ENCODE results near the gene CEP164.

Gene CEP164

DNA sequence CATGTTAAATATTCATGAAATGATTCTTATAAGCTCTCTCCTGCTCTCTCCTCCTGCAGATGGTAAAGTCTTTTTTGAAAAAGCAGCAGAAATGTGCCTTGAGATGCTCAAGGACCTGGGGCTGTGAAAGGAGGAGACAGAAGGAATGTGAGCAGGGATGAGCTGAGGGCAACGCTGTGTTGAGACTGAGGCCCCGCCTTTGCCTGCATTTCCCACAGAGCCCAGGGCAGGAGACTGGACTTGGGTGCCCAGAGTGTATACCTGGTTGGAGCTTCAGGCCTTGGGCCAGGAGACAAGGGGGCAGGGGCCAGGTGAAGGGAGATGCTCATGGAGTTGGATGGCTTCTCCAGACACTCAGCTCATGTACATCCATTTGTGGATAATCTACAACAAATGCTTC is 39.2 kb downstream of the CEP164 start:
- no peak for DNase-seq (ENCODE audit: low spot score)

DNA sequence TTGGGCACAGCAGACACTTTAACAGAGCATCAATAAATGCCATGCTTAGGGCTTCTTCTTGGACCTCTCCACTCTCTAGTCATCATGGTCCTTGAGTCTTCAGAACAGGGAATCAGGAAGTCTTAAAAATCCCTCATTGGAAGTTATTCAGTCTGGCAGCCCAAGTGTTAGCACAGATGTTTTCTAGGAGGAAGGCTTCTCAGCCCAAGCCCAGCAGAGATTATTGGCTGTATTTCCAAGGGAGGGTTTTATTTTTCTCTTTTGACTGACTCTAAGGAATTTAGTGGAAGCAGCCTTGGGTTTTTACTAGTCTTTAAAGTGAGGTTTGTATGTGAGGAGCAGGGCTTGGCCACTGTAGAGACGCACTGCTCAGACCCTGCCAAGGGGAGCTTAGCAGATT is 41.9 kb downstream of the CEP164 start:
- DNase-seq (ENCODE audit: low spot score) = no peak

- DNase-seq (ENCODE audit: low spot score) = no peak
Observed at GRCh38 chr11:117371453-117371852, 43.8 kb downstream of the CEP164 start.

- no peak for DNase-seq (ENCODE audit: low spot score)
Observed at GRCh38 chr11:117374316-117375055, 46.8 kb downstream of the CEP164 start.

DNA sequence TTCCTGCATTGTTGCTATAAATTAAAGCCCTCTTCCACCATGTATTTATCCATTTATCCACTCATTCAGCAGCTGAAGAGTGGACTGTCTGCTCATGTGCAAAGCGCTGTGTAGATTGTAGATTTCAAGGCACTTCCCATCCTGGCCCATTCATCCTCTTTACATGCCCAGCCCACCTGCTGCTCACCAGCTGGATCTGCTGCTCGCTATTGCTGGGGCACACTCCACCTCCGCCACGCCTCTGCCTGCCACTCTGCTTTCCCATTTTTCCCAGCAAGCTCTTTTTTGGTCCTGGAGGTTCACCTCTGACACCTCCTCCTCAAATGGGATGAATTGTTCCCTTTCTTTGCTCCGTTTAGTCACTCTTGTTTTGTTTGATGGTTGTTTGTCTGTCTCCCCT is 48.3 kb downstream of the CEP164 start:
- DNase-seq (ENCODE audit: low spot score) = no peak

- no peak for DNase-seq (ENCODE audit: low spot score)
Observed at GRCh38 chr11:117376517-117376916, 48.9 kb downstream of the CEP164 start.

GRCh38 chr11:117378976-117379865 is 51.6 kb downstream of the CEP164 start:
- no peak for DNase-seq (ENCODE audit: low spot score)

DNA sequence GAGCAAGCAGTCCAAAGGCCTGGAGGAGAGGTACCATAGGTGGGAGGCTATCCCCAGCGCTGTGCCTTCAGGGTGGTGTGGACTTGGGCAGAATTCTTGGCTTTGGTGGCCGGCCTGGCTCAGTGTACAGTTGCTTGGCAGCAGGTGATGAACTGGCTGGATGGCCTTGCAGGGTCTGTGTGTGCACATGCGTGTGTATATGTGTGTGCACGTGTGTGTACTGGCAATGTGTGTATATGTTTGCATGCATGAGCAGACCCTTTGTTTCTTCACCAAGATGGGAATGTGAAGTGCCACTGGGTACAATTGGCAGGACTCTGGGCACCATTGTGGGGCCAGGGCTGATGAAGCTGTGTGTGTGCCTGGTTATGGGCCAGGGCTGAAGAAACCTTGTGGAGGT is 53.0 kb downstream of the CEP164 start:
- no peak for DNase-seq (ENCODE audit: low spot score)

DNA sequence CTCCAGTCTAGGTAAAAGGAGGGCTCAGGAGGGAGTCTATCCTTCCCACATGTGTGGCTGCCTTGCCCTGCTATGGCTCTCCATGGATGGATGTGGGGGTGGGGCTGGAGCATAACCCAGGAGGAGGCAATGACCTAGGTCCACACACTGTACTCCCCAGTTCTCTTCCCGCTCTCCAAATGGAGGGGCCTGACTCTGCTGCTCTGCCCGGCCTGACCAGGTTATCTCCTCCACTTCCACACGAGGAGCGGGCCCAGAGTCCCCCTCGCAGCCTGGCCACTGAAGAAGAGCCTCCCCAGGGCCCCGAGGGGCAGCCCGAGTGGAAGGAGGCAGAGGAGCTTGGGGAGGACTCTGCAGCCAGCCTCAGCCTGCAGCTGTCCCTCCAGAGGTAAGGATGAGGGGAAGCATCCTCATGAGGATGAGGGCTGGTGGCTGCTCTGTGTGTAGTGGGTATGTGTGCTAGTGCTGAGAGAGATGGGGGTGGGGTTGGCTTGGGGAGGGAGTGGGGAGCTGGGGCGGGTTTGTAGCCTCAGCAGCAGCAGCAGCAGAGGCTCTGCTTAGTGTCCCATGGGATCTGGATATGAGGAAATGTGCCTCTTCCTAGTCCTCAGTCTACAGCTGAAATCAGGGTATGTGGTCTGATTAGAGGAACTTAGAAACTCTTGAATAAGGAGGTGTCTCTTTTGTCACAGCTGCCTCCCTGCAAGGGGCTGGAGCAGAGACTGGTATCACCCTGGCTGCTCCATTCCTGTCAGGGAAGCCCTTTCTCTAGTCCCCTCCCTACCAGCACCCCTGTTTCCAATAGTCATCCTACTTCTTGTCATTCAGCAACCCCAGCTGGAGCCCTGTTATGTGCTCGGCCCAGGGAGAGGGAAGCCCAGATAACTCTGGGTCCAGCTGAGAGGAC is 54.1 kb downstream of the CEP164 start:
- DNase-seq (ENCODE audit: low spot score) = no peak

- no peak for DNase-seq (ENCODE audit: low spot score)
Observed at GRCh38 chr11:117382746-117383145, 55.1 kb downstream of the CEP164 start.

GRCh38 chr11:117384045-117384444 is 56.4 kb downstream of the CEP164 start:
- DNase-seq (ENCODE audit: low spot score) = no peak

DNA sequence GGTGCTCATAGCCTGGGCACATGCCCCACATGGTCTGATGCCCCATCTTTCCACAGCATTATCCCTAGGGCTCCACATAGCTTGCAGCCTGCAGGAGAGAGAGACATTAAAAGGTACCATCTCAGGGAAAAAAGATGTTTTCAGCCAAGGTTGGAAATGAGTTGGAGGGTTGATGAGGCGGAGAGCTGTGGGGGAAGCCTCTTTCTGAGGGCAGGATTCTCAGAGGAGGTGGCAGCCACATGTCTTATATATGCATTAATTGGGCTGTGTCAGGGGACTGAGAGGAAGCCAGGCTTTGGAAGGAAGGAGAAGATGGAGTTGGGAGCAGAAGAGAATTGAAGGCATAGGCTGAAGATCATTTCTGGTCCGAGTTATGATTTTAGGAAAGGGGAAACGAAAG is 57.8 kb downstream of the CEP164 start:
- no peak for DNase-seq (ENCODE audit: low spot score)

- DNase-seq (ENCODE audit: low spot score) = no peak
Observed at GRCh38 chr11:117385906-117386305, 58.3 kb downstream of the CEP164 start.

DNA sequence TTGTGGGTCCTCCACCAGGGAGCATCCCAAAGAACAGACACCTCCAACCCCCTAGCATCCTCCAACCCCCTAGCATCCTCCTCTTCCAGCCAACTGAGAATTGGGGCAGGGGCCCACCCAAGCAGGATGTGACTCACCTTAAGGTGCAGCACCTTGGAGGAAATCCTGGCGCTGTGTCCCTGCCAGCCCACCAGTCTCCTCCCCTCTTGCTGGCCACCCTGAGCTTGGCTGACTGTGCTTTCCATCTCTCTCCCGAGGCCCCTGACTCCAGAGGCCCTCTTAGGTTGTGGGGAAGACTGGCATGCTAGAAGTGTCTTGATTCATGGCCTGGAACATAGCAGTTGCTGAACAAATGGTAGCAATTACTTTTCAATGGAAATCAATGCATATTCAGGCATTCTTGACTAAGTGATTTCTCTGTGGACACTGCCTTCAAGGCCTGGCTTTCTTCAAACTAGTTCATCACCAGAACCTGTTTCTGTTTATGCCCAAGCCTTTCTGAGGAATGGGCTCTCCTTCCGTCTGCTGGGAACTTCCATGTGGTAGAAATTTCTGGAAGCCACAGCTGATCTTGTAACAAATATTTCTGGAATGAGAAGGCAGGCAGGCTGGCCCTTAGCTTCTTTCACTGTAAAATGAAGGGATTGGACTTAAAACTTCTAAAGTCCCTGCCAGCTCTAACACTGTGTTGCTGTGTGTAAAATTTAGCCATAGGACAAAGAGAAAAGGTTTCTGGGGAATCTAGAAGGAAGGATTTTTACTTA is 60.5 kb downstream of the CEP164 start:
- DNase-seq (ENCODE audit: low spot score) = no peak

DNA sequence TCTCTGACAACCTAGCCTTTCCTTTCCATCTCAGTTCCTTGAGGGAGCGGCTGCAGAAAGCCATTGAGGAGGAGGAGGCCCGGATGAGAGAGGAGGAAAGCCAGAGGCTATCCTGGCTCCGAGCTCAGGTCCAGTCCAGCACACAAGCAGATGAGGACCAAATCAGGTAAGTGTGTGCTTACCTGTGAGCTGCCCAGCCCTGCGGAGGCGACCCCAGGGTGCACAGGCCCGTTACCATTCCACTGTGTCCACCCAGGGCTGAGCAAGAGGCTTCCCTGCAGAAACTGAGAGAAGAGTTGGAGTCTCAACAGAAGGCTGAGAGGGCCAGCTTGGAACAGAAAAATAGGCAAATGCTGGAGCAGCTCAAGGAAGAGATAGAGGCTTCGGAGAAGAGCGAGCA is 63.1 kb downstream of the CEP164 start:
- no peak for DNase-seq (ENCODE audit: low spot score)

DNA sequence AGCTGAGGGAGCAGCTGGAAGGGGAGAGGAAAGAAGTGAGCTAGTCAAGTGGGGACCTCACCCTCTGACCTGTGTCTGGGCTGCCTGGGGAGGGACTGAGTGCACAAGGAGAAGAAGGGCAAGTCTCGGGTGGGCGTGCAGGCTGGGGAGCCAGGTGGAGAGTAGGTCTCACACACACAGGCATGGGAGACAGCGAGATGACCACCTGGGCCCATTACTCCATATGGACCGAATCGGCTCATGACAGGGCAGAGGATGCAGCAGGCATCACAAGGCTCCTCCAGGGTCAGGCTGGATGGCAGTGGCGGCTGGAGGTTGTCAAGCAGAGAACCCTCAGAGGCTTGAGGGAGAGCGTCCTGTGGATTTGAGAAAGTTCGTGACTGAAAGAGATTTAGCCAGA is 63.5 kb downstream of the CEP164 start:
- no peak for DNase-seq (ENCODE audit: low spot score)

- DNase-seq (ENCODE audit: low spot score) = no peak
Observed at GRCh38 chr11:117392001-117392690, 64.5 kb downstream of the CEP164 start.

- no peak for DNase-seq (ENCODE audit: low spot score)
Observed at GRCh38 chr11:117392979-117393378, 65.3 kb downstream of the CEP164 start.

DNA sequence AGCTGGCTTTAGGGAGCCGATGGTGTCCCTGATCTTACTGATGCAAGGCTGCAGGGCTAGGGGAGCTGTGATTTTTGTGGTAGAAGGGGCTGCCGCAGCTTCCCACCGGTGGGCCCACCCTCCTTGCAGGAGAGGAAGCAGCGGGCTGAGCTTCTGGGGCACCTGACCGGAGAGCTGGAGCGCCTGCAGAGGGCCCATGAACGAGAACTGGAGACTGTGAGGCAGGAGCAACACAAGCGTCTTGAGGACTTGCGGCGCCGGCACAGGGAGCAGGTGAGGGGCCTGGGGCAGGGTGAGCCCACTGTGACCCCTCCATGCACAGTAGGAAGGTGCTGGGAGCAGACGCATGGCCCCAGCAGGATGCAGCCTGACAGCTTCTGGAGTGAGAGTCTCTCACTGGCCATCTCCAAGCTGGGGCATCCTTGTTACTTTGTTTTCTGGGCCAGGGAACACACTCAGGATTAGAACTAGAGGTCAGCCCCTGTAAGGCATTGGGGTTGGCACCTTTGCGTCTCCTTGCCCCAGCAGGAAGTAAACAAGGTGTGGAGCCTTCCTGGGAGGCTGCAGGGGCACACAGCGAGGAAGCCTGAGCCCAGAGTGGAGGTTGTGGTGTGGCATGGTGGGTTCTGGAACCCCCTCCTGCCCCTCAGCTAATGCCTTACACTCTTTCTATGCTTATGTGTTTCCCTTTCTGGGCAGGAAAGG is 66.7 kb downstream of the CEP164 start:
- no peak for DNase-seq (ENCODE audit: low spot score)

GRCh38 chr11:117395476-117395875 is 67.8 kb downstream of the CEP164 start:
- no peak for DNase-seq (ENCODE audit: low spot score)
